ENCODE measurements around the gene KCNC1. TPM values are rescaled to one million over a fixed set of nuclear protein-coding genes. Genes with fewer than 3 reads are reported as not detected.

The KCNC1 gene
- total and polyA plus RNA-seq, 2 of the 13 experiments (the other 11 are each of a cell fraction or from before 2014, with no cell fraction given): 0.01 to 0.04 TPM

DNA sequence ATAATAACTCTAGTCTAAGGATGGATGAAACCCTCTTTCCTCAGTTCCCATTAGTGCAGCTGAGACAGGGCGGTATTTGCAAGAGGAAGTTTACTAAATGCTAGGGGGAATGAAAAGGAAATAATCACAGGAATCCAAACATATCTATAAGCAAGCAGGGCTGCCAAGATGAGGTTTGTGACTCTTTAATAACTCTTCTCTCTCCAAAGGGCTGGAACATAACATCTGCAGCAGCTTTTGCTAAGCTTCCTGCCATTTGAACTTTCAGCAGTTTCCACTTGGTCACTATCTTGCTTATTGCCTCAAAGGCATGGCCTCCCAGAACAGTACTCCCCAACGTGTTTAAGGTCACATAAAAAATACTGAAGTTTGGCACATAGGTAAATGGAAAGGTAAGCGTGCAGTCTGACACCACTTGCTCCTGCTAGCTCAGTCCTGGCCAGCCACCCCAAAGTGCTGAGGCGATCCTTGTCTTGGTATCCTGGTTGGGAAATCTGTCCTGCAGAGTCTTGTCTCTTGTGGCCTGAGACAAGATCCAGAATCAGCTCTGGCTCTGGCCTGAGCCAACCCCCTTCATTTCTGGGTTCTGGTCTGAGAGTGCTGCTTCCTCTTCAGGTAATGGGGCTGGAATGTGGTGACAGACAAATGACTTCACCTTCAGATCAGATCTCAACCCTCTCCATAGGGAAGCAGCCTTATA is 81.8 kb downstream of the KCNC1 start (continued):
- TF ChIP-seq PRDM10 (CRISPR knock-in tag; IDR thresholded peaks at IDR 0.05; ENCODE audit: low read depth) (no peak), HINFP (CRISPR knock-in tag; IDR thresholded peaks at IDR 0.05; ENCODE audit: low read depth) (no peak), EZH2 (conservative IDR thresholded peaks at IDR 0.05; ENCODE audit: low read depth, low read length) (no peak), TEF (CRISPR knock-in tag; IDR thresholded peaks at IDR 0.05) (no peak)

Data from HepG2 (cell line).